Liver (tissue), 9 donors: ENCODE data around the gene CHPF2. TPM values are rescaled to one million over a fixed set of nuclear protein-coding genes. Genes with fewer than 3 reads are reported as not detected.

Source experiments
- DNase-seq: peaks from one replicate; pipeline ENCODE4 v3.0.0-alpha.2; 2017; ENCODE audit warnings: low spot score
- H3K27ac ChIP-seq, 2 donors: one replicate each; pipeline ENCODE4 v1.7.0; 2013; ENCODE audit warnings: inconsistent platforms in 2 of 2, low read length in 2 of 2, control low read depth in 1 of 2, low read depth in 1 of 2, mild to moderate bottlenecking in 1 of 2
- H3K27me3 ChIP-seq, 4 donors: one replicate each; pipeline versions ENCODE4 v1.6.1 to v1.7.0; 2013; ENCODE audit warnings: low read length in 3 of 4, inconsistent platforms in 1 of 4, mild to moderate bottlenecking in 1 of 4, moderate library complexity in 1 of 4; ENCODE audit not compliant: control insufficient read depth in 4 of 4, insufficient read depth in 4 of 4
- H3K36me3 ChIP-seq, 4 donors: one replicate each; pipeline versions ENCODE4 v1.6.1 to v1.7.0; 2013; ENCODE audit warnings: low read length in 3 of 4, mild to moderate bottlenecking in 3 of 4, low read depth in 1 of 4, moderate library complexity in 1 of 4; ENCODE audit not compliant: control insufficient read depth in 4 of 4, insufficient read depth in 3 of 4
- H3K4me1 ChIP-seq, 4 donors: one replicate each; pipeline versions ENCODE4 v1.6.1 to v1.7.0; 2013; ENCODE audit warnings: low read length in 3 of 4, mild to moderate bottlenecking in 3 of 4, moderate library complexity in 1 of 4; ENCODE audit not compliant: control insufficient read depth in 4 of 4, insufficient read depth in 4 of 4
- H3K4me3 ChIP-seq, 3 donors: one replicate each; pipeline versions ENCODE4 v1.6.1 to v1.7.0; 2013; ENCODE audit warnings: low read length in 3 of 3, control low read depth in 1 of 3, low read depth in 1 of 3, mild to moderate bottlenecking in 1 of 3
- H3K9ac ChIP-seq, 2 donors: one replicate each; pipeline ENCODE4 v1.7.0; 2013; ENCODE audit warnings: low read length in 2 of 2, mild to moderate bottlenecking in 2 of 2, moderate library complexity in 2 of 2, control low read depth in 1 of 2, low read depth in 1 of 2
- H3K9me3 ChIP-seq, 4 donors: one replicate each; pipeline versions ENCODE4 v1.6.1 to v1.7.0; 2013; ENCODE audit warnings: low read length in 3 of 4; ENCODE audit not compliant: control insufficient read depth in 4 of 4
- EGR1 ChIP-seq, 2 donors: IDR thresholded peaks; 2 replicates each; pipeline ENCODE4 v1.6.1; 2016 to 2018; ENCODE audit warnings: antibody characterized with exemption in 2 of 2, low read depth in 2 of 2
- FOXA1 ChIP-seq: IDR thresholded peaks from 2 replicates; pipeline ENCODE4 v1.6.1; 2016; ENCODE audit warnings: antibody characterized with exemption
- FOXA2 ChIP-seq: IDR thresholded peaks from 2 replicates; pipeline ENCODE4 v1.6.1; 2016; ENCODE audit warnings: antibody characterized with exemption
- GABPA ChIP-seq, 2 donors: IDR thresholded peaks in 1 of 2; conservative IDR thresholded peaks in 1 of 2; 2 replicates each; pipeline ENCODE4 v1.6.1; 2016; ENCODE audit warnings: antibody characterized with exemption in 2 of 2, mild to moderate bottlenecking in 1 of 2, moderate library complexity in 1 of 2
- HNF4A ChIP-seq, 2 donors: conservative IDR thresholded peaks; 2 replicates each; pipeline ENCODE4 v1.6.1; 2016; ENCODE audit warnings: antibody characterized with exemption in 2 of 2, mild to moderate bottlenecking in 2 of 2
- HNF4G ChIP-seq: IDR thresholded peaks from 2 replicates; pipeline ENCODE4 v1.6.1; 2016; ENCODE audit warnings: antibody characterized with exemption
- JUND ChIP-seq, 2 donors: IDR thresholded peaks; 2 replicates each; pipeline ENCODE4 v1.6.1; 2016; ENCODE audit warnings: antibody characterized with exemption in 2 of 2
- NR2F2 ChIP-seq: IDR thresholded peaks from 2 replicates; pipeline ENCODE4 v1.6.1; 2016; ENCODE audit warnings: antibody characterized with exemption
- RAD21 ChIP-seq, 2 donors: IDR thresholded peaks; 2 replicates each; pipeline ENCODE4 v1.6.1; 2016; ENCODE audit warnings: antibody characterized with exemption in 2 of 2, mild to moderate bottlenecking in 2 of 2
- RXRA ChIP-seq, 2 donors: IDR thresholded peaks; 2 replicates each; pipeline ENCODE4 v1.6.1; 2017 to 2018; ENCODE audit warnings: antibody characterized with exemption in 2 of 2, mild to moderate bottlenecking in 1 of 2
- SP1 ChIP-seq: IDR thresholded peaks from 2 replicates; pipeline ENCODE4 v1.6.1; 2018; ENCODE audit warnings: antibody characterized with exemption, mild to moderate bottlenecking
- TAF1 ChIP-seq: conservative IDR thresholded peaks from 2 replicates; pipeline ENCODE4 v1.6.1; 2016; ENCODE audit warnings: antibody characterized with exemption, mild to moderate bottlenecking
- YY1 ChIP-seq: IDR thresholded peaks from 2 replicates; pipeline ENCODE4 v1.6.1; 2016; ENCODE audit warnings: antibody characterized with exemption, mild to moderate bottlenecking
- WGBS: extraction: QIAGEN DNeasy Blood & Tissue Kit; methylation state at CpG from one replicate; pipeline ENCODE4 v1.1.7; 2013; 5-methylcytosine and 5-hydroxymethylcytosine counted together
- polyA plus RNA-seq, 2 donors: library from polyadenylated mRNA; stranded (reverse) in 1 of 2; unstranded in 1 of 2; fragments of 200-250 nt in 1 of 2; fragments of >200 nt in 1 of 2; fragmentation: Nextera tagmentation in 1 of 2; extraction: Ambion mirVana in 1 of 2; gene quantifications; one replicate each; pipeline versions ENCODE4 v1.2.1 to v1.2.3, GENCODE V29; 2013 to 2015
- total RNA-seq, 2 donors: library from RNA; depleted of rRNA; stranded (reverse); fragments of >200 nt; gene quantifications; one replicate each; pipeline ENCODE4 v1.2.3, GENCODE V29; 2014
- TF ChIP-seq, protein P1 (sequence below): IDR thresholded peaks from 2 replicates; pipeline ENCODE4 v1.6.1; 2016; ENCODE audit warnings: antibody characterized with exemption
- TF ChIP-seq, protein P2 (sequence below): fragments of 150-350 bp; IDR thresholded peaks from 2 replicates; pipeline ENCODE4 v1.5.1; 2017; ENCODE audit warnings: improper control_type of control experiment, low read depth, low read length; ENCODE audit not compliant: missing input control
- TF ChIP-seq, protein P3 (sequence below): IDR thresholded peaks from 2 replicates; pipeline ENCODE4 v1.6.1; 2016; ENCODE audit warnings: antibody characterized with exemption
- TF ChIP-seq, protein P4 (sequence below): IDR thresholded peaks from 2 replicates; pipeline ENCODE4 v1.6.1; 2016; ENCODE audit warnings: antibody characterized with exemption, mild to moderate bottlenecking
- donor health status: healthy.
- donor health status: healthy.
- donor health status: healthy.
- donor health status: healthy.
- donor health status: healthy.

The CHPF2 gene
- total and polyA plus RNA-seq, 4 donors, result 4.1 to 19.7 (median 18.1) TPM

DNA sequence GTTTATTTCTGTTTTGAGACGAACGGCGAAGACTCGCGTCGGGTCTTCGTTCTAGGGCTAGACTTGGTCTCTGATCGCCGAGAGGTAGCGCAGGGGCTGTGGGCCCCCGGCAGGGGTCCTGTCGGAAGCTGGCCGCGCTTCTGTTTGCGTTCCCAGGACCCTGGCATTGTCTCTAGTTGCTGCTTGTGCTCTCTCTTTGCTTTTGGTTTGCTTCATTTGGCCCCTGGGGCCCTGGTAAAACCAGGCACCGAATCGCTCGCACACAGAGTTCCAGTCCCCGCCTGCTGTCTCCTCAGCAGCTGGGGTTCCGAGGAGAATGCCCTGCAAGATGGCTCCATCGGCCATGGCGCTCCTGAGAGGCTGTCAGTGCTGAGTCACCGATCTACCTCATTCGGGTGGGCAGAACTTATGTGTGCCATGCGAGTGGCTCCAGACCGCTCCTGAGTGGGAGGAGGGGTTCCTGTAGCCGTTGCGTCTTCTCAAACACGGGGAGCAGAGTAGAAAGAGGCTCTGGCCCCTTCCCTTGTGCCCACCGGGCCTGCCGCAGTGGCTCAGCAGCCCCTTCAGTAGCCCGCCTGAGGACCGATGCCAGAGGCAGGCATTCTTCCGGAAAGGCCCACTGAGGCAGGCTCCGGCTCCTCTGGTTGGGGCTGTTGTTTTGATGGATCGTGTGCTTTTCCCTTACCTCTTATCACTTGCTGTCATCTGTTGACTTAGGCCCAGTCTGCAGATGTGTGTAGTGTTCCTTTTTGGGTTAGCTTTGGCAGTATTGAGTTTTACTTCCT lies 826 bp downstream of the CHPF2 start:
- H3K27me3 ChIP-seq, result no peaks in the 10 kb centered on the region
- no peaks in the 10 kb centered on the region for H3K9me3 ChIP-seq
- 8% methylated on average over 36 of the region's 36 CpGs for WGBS
- no peak for TF ChIP-seq SP1
- TF ChIP-seq HNF4A (conservative IDR thresholded peaks at IDR 0.05), result no peak
- TF ChIP-seq, protein P1, sequence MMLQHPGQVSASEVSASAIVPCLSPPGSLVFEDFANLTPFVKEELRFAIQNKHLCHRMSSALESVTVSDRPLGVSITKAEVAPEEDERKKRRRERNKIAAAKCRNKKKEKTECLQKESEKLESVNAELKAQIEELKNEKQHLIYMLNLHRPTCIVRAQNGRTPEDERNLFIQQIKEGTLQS, result no peak
- TF ChIP-seq EGR1 (IDR thresholded peaks at IDR 0.05; ENCODE audit: low read depth in 2 of 2), result no peak
- TF ChIP-seq YY1, result peak; percentile 59
- TF ChIP-seq JUND (IDR thresholded peaks at IDR 0.05), result no peak
- peak overlapping the region; percentile 55 to 93 for H3K9ac ChIP-seq
- H3K4me1 ChIP-seq, result peaks cover 0 to 24% (median 20%) of the 10 kb centered on the region in 4 donors
- H3K36me3 ChIP-seq, result peaks cover 2 to 25% (median 10%) of the 10 kb centered on the region in 4 donors
- H3K4me3 ChIP-seq, result peak overlapping the region; percentile 83 to 93 (median 84)
- peak overlapping the region; percentile 15 to 58 for H3K27ac ChIP-seq
- peak; percentile 70 for DNase-seq

DNA sequence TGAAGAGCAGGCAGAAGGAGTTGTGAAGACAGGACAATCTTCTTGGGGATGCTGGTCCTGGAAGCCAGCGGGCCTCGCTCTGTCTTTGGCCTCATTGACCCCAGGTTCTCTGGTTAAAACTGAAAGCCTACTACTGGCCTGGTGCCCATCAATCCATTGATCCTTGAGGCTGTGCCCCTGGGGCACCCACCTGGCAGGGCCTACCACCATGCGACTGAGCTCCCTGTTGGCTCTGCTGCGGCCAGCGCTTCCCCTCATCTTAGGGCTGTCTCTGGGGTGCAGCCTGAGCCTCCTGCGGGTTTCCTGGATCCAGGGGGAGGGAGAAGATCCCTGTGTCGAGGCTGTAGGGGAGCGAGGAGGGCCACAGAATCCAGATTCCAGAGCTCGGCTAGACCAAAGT lies 1.5 kb downstream of the CHPF2 start:
- no peak for DNase-seq
- H3K36me3 ChIP-seq, result peaks cover 2 to 25% (median 10%) of the 10 kb centered on the region in 4 donors
- TF ChIP-seq HNF4G, result no peak
- no peak for TF ChIP-seq FOXA1
- TF ChIP-seq, protein P1, result no peak
- TF ChIP-seq NR2F2, result no peak
- no peak for TF ChIP-seq GABPA (IDR thresholded peaks at IDR 0.05 in 1 of 2, conservative IDR thresholded peaks at IDR 0.05 in 1 of 2)
- no peak for TF ChIP-seq TAF1
- TF ChIP-seq FOXA2, result no peak
- no peak for TF ChIP-seq YY1
- TF ChIP-seq, protein P2, sequence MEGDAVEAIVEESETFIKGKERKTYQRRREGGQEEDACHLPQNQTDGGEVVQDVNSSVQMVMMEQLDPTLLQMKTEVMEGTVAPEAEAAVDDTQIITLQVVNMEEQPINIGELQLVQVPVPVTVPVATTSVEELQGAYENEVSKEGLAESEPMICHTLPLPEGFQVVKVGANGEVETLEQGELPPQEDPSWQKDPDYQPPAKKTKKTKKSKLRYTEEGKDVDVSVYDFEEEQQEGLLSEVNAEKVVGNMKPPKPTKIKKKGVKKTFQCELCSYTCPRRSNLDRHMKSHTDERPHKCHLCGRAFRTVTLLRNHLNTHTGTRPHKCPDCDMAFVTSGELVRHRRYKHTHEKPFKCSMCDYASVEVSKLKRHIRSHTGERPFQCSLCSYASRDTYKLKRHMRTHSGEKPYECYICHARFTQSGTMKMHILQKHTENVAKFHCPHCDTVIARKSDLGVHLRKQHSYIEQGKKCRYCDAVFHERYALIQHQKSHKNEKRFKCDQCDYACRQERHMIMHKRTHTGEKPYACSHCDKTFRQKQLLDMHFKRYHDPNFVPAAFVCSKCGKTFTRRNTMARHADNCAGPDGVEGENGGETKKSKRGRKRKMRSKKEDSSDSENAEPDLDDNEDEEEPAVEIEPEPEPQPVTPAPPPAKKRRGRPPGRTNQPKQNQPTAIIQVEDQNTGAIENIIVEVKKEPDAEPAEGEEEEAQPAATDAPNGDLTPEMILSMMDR, result no peak
- TF ChIP-seq, protein P3, sequence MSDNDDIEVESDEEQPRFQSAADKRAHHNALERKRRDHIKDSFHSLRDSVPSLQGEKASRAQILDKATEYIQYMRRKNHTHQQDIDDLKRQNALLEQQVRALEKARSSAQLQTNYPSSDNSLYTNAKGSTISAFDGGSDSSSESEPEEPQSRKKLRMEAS, result no peak
- TF ChIP-seq, protein P4, sequence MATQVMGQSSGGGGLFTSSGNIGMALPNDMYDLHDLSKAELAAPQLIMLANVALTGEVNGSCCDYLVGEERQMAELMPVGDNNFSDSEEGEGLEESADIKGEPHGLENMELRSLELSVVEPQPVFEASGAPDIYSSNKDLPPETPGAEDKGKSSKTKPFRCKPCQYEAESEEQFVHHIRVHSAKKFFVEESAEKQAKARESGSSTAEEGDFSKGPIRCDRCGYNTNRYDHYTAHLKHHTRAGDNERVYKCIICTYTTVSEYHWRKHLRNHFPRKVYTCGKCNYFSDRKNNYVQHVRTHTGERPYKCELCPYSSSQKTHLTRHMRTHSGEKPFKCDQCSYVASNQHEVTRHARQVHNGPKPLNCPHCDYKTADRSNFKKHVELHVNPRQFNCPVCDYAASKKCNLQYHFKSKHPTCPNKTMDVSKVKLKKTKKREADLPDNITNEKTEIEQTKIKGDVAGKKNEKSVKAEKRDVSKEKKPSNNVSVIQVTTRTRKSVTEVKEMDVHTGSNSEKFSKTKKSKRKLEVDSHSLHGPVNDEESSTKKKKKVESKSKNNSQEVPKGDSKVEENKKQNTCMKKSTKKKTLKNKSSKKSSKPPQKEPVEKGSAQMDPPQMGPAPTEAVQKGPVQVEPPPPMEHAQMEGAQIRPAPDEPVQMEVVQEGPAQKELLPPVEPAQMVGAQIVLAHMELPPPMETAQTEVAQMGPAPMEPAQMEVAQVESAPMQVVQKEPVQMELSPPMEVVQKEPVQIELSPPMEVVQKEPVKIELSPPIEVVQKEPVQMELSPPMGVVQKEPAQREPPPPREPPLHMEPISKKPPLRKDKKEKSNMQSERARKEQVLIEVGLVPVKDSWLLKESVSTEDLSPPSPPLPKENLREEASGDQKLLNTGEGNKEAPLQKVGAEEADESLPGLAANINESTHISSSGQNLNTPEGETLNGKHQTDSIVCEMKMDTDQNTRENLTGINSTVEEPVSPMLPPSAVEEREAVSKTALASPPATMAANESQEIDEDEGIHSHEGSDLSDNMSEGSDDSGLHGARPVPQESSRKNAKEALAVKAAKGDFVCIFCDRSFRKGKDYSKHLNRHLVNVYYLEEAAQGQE, result no peak
- TF ChIP-seq RAD21 (IDR thresholded peaks at IDR 0.05), result no peak
- no peak for TF ChIP-seq RXRA (IDR thresholded peaks at IDR 0.05)
- no peak for TF ChIP-seq JUND (IDR thresholded peaks at IDR 0.05)
- no peak overlapping the region for H3K27ac ChIP-seq
- 86% methylated on average over 9 of the region's 9 CpGs for WGBS
- no peaks in the 10 kb centered on the region for H3K9me3 ChIP-seq
- peaks cover 0 to 23% (median 18%) of the 10 kb centered on the region in 4 donors for H3K4me1 ChIP-seq
- H3K4me3 ChIP-seq, result peak overlapping the region in 2 of 3 donors; percentile 83 to 93
- no peaks in the 10 kb centered on the region for H3K27me3 ChIP-seq
- no peak overlapping the region for H3K9ac ChIP-seq
